ENCODE measurements around the gene NUDT16L1. TPM values are rescaled to one million over a fixed set of nuclear protein-coding genes. Genes with fewer than 3 reads are reported as not detected.
A peak's percentile ranks its signal among the peaks of the same experiment; 100 is the strongest.

Gene NUDT16L1
- total RNA-seq (2012; rRNA removed) (22.9 and 28.3 TPM in 2 replicates), polyA plus RNA-seq (2012; rRNA removed) (44.3 and 63.8 TPM in 2 replicates), Bru-seq, nascent RNA (percentile 57 among the genes with signal in this experiment), BruChase-seq, experiment 1, labeled RNA remaining after a 6-hour chase (percentile 66 among the genes with signal in this experiment), BruChase-seq, experiment 2, labeled RNA remaining after a 2-hour chase (percentile 57 among the genes with signal in this experiment)
- 55.5 and 62.4 TPM in 2 replicates for polyA plus RNA-seq (2012; cell fraction: cytosol; rRNA removed)
- polyA plus RNA-seq (2012; cell fraction: nucleus; rRNA removed; ENCODE audit: low replicate concordance) = 25.7 and 61.5 TPM in 2 replicates
- long read RNA-seq, transcript NUDT16L1-201 (3 exons, 1,349 nt) = major isoform, 51 of 59 reads
- long read RNA-seq, partial matches to known transcripts = 1 of 59 reads
- long read RNA-seq, other reads (novel, unspliced or antisense) = 5 of 59 reads

GRCh38 chr16:4693296-4693955, at the start of gene NUDT16L1:
NUDT16L1 (plus strand) TSS chr16:4693562; CDS start chr16:4693727, 165 bp downstream.
- H3K4ac ChIP-seq (ENCODE audit: low read depth, low read length) = peak within 1 kb of the TSS; percentile 85
- H3K27me3 ChIP-seq (ENCODE audit: control insufficient read depth, insufficient read depth, low read length) = no peaks in the 10 kb centered on the region
- DNase-seq = peak; percentile 89
- no peak within 1 kb of the TSS for H2BK15ac ChIP-seq (ENCODE audit: low read depth, low read length)
- H2BK120ac ChIP-seq (ENCODE audit: low read depth, low read length) = no peak within 1 kb of the TSS
- TF ChIP-seq RCOR1 (IDR thresholded peaks at IDR 0.05; ENCODE audit: insufficient replicate concordance, low read length) (no peak), MAZ (IDR thresholded peaks at IDR 0.05; ENCODE audit: borderline replicate concordance, low read depth, low read length) (peak; percentile 66; the same call in 1 of the 2 replicates), USF2 (IDR thresholded peaks at IDR 0.05; ENCODE audit: low read depth, low read length) (no peak), MAFK (IDR thresholded peaks at IDR 0.05; ENCODE audit: low read depth, low read length) (no peak), CEBPB (IDR thresholded peaks at IDR 0.05; ENCODE audit: low read depth, low read length) (no peak), MXI1 (IDR thresholded peaks at IDR 0.05; ENCODE audit: borderline replicate concordance, low read depth, low read length) (peak; percentile 35; the same call in 1 of the 2 replicates), POLR2A (IDR thresholded peaks at IDR 0.05; ENCODE audit: low read depth, low read length) (no peak; the same call in 1 of the 2 replicates), BHLHE40 (IDR thresholded peaks at IDR 0.05; ENCODE audit: low read depth, low read length) (no peak), RAD21 (IDR thresholded peaks at IDR 0.05; ENCODE audit: low read length) (no peak)
- TF ChIP-seq, protein P1, sequence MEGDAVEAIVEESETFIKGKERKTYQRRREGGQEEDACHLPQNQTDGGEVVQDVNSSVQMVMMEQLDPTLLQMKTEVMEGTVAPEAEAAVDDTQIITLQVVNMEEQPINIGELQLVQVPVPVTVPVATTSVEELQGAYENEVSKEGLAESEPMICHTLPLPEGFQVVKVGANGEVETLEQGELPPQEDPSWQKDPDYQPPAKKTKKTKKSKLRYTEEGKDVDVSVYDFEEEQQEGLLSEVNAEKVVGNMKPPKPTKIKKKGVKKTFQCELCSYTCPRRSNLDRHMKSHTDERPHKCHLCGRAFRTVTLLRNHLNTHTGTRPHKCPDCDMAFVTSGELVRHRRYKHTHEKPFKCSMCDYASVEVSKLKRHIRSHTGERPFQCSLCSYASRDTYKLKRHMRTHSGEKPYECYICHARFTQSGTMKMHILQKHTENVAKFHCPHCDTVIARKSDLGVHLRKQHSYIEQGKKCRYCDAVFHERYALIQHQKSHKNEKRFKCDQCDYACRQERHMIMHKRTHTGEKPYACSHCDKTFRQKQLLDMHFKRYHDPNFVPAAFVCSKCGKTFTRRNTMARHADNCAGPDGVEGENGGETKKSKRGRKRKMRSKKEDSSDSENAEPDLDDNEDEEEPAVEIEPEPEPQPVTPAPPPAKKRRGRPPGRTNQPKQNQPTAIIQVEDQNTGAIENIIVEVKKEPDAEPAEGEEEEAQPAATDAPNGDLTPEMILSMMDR (conservative IDR thresholded peaks at IDR 0.05; ENCODE audit: low read depth, low read length) = peak; percentile 45; the same call in 1 of the 2 replicates
- ChIA-PET POLR2A (ENCODE audit: unreplicated experiment) (no interaction called here), CTCF (no interaction called here)
- no peaks in the 10 kb centered on the region for H3K9me3 ChIP-seq (ENCODE audit: control insufficient read depth, insufficient read depth, low read length)
- H3K79me1 ChIP-seq (ENCODE audit: low read depth in 1 of 2, low read length in 2 of 2) = peaks cover 0 to 26% of the 10 kb centered on the region in 2 experiments; a peak in 3 of 4 replicates
- peaks cover 17% of the 10 kb centered on the region for H4K20me1 ChIP-seq (ENCODE audit: insufficient read depth, low read length)
- no peak within 1 kb of the TSS; the same call in 1 of the 2 replicates for H4K91ac ChIP-seq (ENCODE audit: insufficient read depth, low read depth, low read length)
- peak within 1 kb of the TSS; percentile 99 for H2AK9ac ChIP-seq (replicated peaks; ENCODE audit: low read depth, low read length, poor library complexity)
- peak within 1 kb of the TSS; percentile 79; the same call in 1 of the 2 replicates for H3K14ac ChIP-seq (replicated peaks; ENCODE audit: low read depth, low read length)
- intact Hi-C loops (cut with micrococcal nuclease) (no loop called here), in situ Hi-C loops (cut with MboI; ENCODE audit: low sequenced_read_pairs) (no loop called here), dilution Hi-C loops (cut with HindIII; ENCODE audit: low sequenced_read_pairs, unreplicated experiment) (no loop called here)
- no peak within 1 kb of the TSS for H2BK20ac ChIP-seq (ENCODE audit: low read depth, low read length)
- peaks cover 5% of the 10 kb centered on the region; the same call in 1 of the 2 replicates for H3K9me1 ChIP-seq (ENCODE audit: insufficient read depth, low read length)
- H2AFZ ChIP-seq (replicated peaks; ENCODE audit: low read length, poor library complexity) = peak within 1 kb of the TSS; percentile 96
- no peak within 1 kb of the TSS for H3K56ac ChIP-seq (ENCODE audit: extremely low read depth, insufficient read depth, low read length)
- H4K5ac ChIP-seq (ENCODE audit: low read depth, low read length) = peak within 1 kb of the TSS; percentile 50; the same call in 1 of the 2 replicates
- no peak within 1 kb of the TSS for H3K18ac ChIP-seq (ENCODE audit: low read depth, low read length)
- WGBS, 2 experiments (ENCODE audit: extremely low coverage in 2 of 2, insufficient read length in 1 of 2) = 1% methylated on average over 57 of the region's 91 CpGs; no CpG with 5 or more reads in 1 of the 2 experiments
- H3K27ac ChIP-seq (ENCODE audit: insufficient read depth, low read length) = peak within 1 kb of the TSS; percentile 84
- peak within 1 kb of the TSS; percentile 89 for H3K4me3 ChIP-seq (ENCODE audit: insufficient read depth, low read depth, low read length)
- peak within 1 kb of the TSS; percentile 49 for H2BK5ac ChIP-seq (ENCODE audit: low read depth, low read length, poor library complexity, severe bottlenecking)
- no peak within 1 kb of the TSS for H3K23ac ChIP-seq (ENCODE audit: low read depth, low read length)
- H3K36me3 ChIP-seq (ENCODE audit: control insufficient read depth, insufficient read depth, low read length) = peaks cover 37% of the 10 kb centered on the region
- peak within 1 kb of the TSS; percentile 96 for H2AK5ac ChIP-seq (ENCODE audit: low read depth, low read length)
- no TSS peak for BruUV-seq (replicated peaks)
- H3K9ac ChIP-seq (ENCODE audit: low read depth, low read length) = peak within 1 kb of the TSS; percentile 84
- peak within 1 kb of the TSS; percentile 86 to 92; a peak in 3 of 4 replicates for H4K8ac ChIP-seq (ENCODE audit: low read depth in 2 of 2, low read length in 2 of 2)
- peaks cover 7% of the 10 kb centered on the region for H3K4me1 ChIP-seq (ENCODE audit: control insufficient read depth, insufficient read depth, low read length)
- H3K4me2 ChIP-seq (ENCODE audit: low read depth, low read length) = peak within 1 kb of the TSS; percentile 86
- ATAC-seq (ENCODE audit: low read depth) = peak; percentile 92
